HL-60 (cell line): ENCODE results near the gene EEF1A2.

Experiments
- CTCF ChIP-seq: IDR thresholded peaks from one replicate; pipeline ENCODE4 v1.5.1; 2011; ENCODE audit warnings: low read length, control low read depth, inconsistent platforms; ENCODE audit not compliant: insufficient read depth
- POLR2AphosphoS5 ChIP-seq: IDR thresholded peaks from 2 replicates; pipeline ENCODE4 v1.6.1; 2012; ENCODE audit warnings: low read depth

DNA sequence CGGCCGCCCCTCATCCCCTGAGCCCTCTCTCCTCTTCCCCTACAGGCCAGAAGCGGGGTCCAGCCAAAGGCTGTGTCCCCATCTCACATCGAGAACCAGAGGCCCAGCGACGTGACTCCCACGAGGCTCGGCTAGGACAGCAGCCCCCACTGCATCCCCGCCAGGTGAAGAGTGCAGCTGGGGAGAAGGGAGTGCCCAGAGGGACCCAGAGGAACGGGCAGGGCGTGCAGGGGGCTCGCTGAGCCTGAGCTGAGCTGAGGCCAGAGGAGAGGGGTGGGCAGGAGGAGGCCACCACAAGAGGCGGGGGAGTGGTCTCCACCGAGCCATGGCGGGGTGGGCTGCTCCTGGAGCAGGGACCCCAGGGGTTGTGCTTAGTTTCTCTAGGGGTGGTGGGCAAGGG, 59.0 kb downstream of the EEF1A2 start:
- TF ChIP-seq CTCF: no peak
- no peak for TF ChIP-seq POLR2AphosphoS5
